HCT116 (cell line): ENCODE measurements around the gene CADM3. TPM values are rescaled to one million over a fixed set of nuclear protein-coding genes. Genes with fewer than 3 reads are reported as not detected.

Experiments used
- ATAC-seq: fragments of 200-7000 bp; cut with Tn5 transposase; 2 replicates; pipeline ENCODE4 v1.9.1; 2020; ENCODE audit warnings: mild to moderate bottlenecking, moderate library complexity
- BruUV-seq: library from RNA; stranded (reverse); fragments of 400-500 nt; replicated peaks from 2 replicates; lab custom pipeline; 2021; lab: Mats Ljungman, UMichigan
- CTCF ChIA-PET: fragments of 300-600 bp; sonication (Branson Sonifier 250); formaldehyde crosslinking; loops from one replicate; lab custom pipeline; 2021; ENCODE audit warnings: antibody characterized with exemption; lab: Charles Lee
- POLR2A ChIA-PET: fragments of 300-600, 350-600 bp; sonication (Branson Sonifier 250); formaldehyde crosslinking; loops from one replicate; lab custom pipeline; 2021; ENCODE audit warnings: antibody characterized with exemption; lab: Charles Lee
- RAD21 ChIA-PET, 2 experiments: fragments of 300-600 bp; sonication (Branson Sonifier 250); formaldehyde crosslinking; loops; one replicate each; lab custom pipeline; 2023; ENCODE audit warnings: low total read pairs in 2 of 2; ENCODE audit not compliant: uncharacterized antibody in 2 of 2, unreplicated experiment in 2 of 2, low non-redundant PET in 1 of 2; lab: Charles Lee
- DNase-seq: peaks from one replicate; pipeline ENCODE4 v3.0.0-alpha.2; 2010; ENCODE audit warnings: low read depth, low spot score
- H2AFZ ChIP-seq: fragments of 200-600 bp; shearing (Covaris generic), sonication (generic); 2 replicates; pipeline ENCODE4 v1.6.1; 2017; ENCODE audit warnings: low read depth, mixed run types, mixed read lengths, antibody characterized with exemption, low read length; ENCODE audit not compliant: poor library complexity, severe bottlenecking
- H3K27ac ChIP-seq: 2 replicates; pipeline ENCODE4 v1.5.1; 2012; ENCODE audit warnings: low read depth, low read length
- H3K27me3 ChIP-seq: fragments of 200-600 bp; sonication (generic); 2 replicates; pipeline ENCODE4 v1.6.1; 2016; ENCODE audit warnings: mixed run types, low read length, mixed read lengths; ENCODE audit not compliant: insufficient read depth
- H3K36me3 ChIP-seq, 2 experiments: fragments of 200-500 bp in 1 of 2; fragments of 200-600 bp in 1 of 2; sonication (Bioruptor generic) in 1 of 2; sonication (generic) in 1 of 2; 2 replicates each; pipeline versions ENCODE4 v1.5.1 to v1.6.1; 2014 to 2016; ENCODE audit warnings: low read length in 2 of 2, inconsistent platforms in 1 of 2, mixed read lengths in 1 of 2, mixed run types in 1 of 2; ENCODE audit not compliant: insufficient read depth in 2 of 2, control insufficient read depth in 1 of 2
- H3K4me1 ChIP-seq, 2 experiments: fragments of 200-600 bp in 1 of 2; sonication (generic) in 1 of 2; 2 replicates each; pipeline versions ENCODE4 v1.5.1 to v1.6.1; 2012 to 2017; ENCODE audit warnings: low read length in 2 of 2, inconsistent platforms in 1 of 2, mild to moderate bottlenecking in 1 of 2, mixed read lengths in 1 of 2, mixed run types in 1 of 2, moderate library complexity in 1 of 2; ENCODE audit not compliant: insufficient read depth in 2 of 2, control insufficient read depth in 1 of 2
- H3K4me2 ChIP-seq: fragments of 200-600 bp; sonication (generic); 2 replicates; pipeline ENCODE4 v1.6.1; 2017; ENCODE audit warnings: mixed run types, low read length, mixed read lengths
- H3K4me3 ChIP-seq, 2 experiments: fragments of 200-600 bp in 1 of 2; sonication (generic) in 1 of 2; replicated peaks in 1 of 2; 2 replicates each; pipeline ENCODE4 v1.5.1; 2011 to 2016; ENCODE audit warnings: low read length in 2 of 2, control low read depth in 1 of 2, low read depth in 1 of 2, mild to moderate bottlenecking in 1 of 2, mixed read lengths in 1 of 2, mixed run types in 1 of 2
- H3K79me2 ChIP-seq: fragments of 200-600 bp; sonication (generic); 2 replicates; pipeline ENCODE4 v1.6.1; 2017; ENCODE audit warnings: mild to moderate bottlenecking, mixed run types, low read length, moderate library complexity, mixed read lengths; ENCODE audit not compliant: insufficient read depth
- H3K9ac ChIP-seq: fragments of 200-600 bp; sonication (generic); 2 replicates; pipeline ENCODE4 v1.6.1; 2016; ENCODE audit warnings: low read length, mixed read lengths
- H3K9me2 ChIP-seq: fragments of 200-600 bp; sonication (generic), shearing (Covaris generic); 2 replicates; pipeline ENCODE4 v1.6.1; 2017; ENCODE audit warnings: mixed run types, mild to moderate bottlenecking, moderate library complexity; ENCODE audit not compliant: insufficient read depth
- H3K9me3 ChIP-seq, 2 experiments: fragments of 200-500 bp in 1 of 2; fragments of 200-600 bp in 1 of 2; sonication (Bioruptor generic) in 1 of 2; sonication (generic) in 1 of 2; 2 replicates each; pipeline ENCODE4 v1.6.1; 2014 to 2017; ENCODE audit warnings: low read length in 2 of 2, mixed read lengths in 2 of 2, inconsistent platforms in 1 of 2, low read depth in 1 of 2, mild to moderate bottlenecking in 1 of 2, mixed run types in 1 of 2, moderate library complexity in 1 of 2; ENCODE audit not compliant: control insufficient read depth in 1 of 2, insufficient read depth in 1 of 2
- H4K20me1 ChIP-seq: fragments of 200-600 bp; sonication (generic), shearing (Covaris generic); 2 replicates; pipeline ENCODE4 v1.6.1; 2017; ENCODE audit warnings: mixed run types, mild to moderate bottlenecking, moderate library complexity; ENCODE audit not compliant: insufficient read depth
- ELF1 ChIP-seq: IDR thresholded peaks from 2 replicates; pipeline ENCODE4 v1.6.1; 2012; ENCODE audit warnings: low read depth, borderline replicate concordance
- EZH2 ChIP-seq: fragments of 200-600 bp; sonication (generic); IDR thresholded peaks from 2 replicates; pipeline ENCODE4 v1.6.1; 2017; ENCODE audit warnings: antibody characterized with exemption, mixed run types
- EZH2phosphoT487 ChIP-seq: fragments of 200-600 bp; IDR thresholded peaks from 2 replicates; pipeline ENCODE4 v1.6.1; 2018; ENCODE audit warnings: antibody characterized with exemption, borderline replicate concordance
- JUND ChIP-seq: IDR thresholded peaks from 2 replicates; pipeline ENCODE4 v1.6.1; 2012
- POLR2AphosphoS5 ChIP-seq: IDR thresholded peaks from 2 replicates; pipeline ENCODE4 v1.6.1; 2011; ENCODE audit warnings: mild to moderate bottlenecking, low read depth, low read length, moderate library complexity
- RAD21 ChIP-seq: IDR thresholded peaks from 2 replicates; pipeline ENCODE4 v1.6.1; 2012; ENCODE audit warnings: low read depth, mild to moderate bottlenecking
- SIN3A ChIP-seq: IDR thresholded peaks from 2 replicates; pipeline ENCODE4 v1.6.1; 2012; ENCODE audit warnings: low read depth
- SRF ChIP-seq: IDR thresholded peaks from 2 replicates; pipeline ENCODE4 v1.6.1; 2012; ENCODE audit warnings: low read depth
- TCF7L2 ChIP-seq: IDR thresholded peaks from 2 replicates; pipeline ENCODE4 v1.7.0; 2011; ENCODE audit warnings: borderline replicate concordance, inconsistent platforms; ENCODE audit not compliant: insufficient read depth, insufficient read length; ENCODE audit errors: extremely low read depth
- YY1 ChIP-seq: IDR thresholded peaks from 2 replicates; pipeline ENCODE4 v1.6.1; 2011; ENCODE audit warnings: low read length, low read depth, moderate library complexity, mild to moderate bottlenecking; ENCODE audit not compliant: insufficient replicate concordance; ENCODE audit errors: extremely low read depth
- ZNF274 ChIP-seq: fragments of 200-500 bp; sonication (Bioruptor generic); IDR thresholded peaks from 2 replicates; pipeline ENCODE4 v1.6.1; 2014; ENCODE audit warnings: mild to moderate bottlenecking, low read depth, low read length, inconsistent platforms
- intact Hi-C: fragments of 100-400 bp; cut with micrococcal nuclease; formaldehyde crosslinking; loops from 2 replicates; pipeline ENCODE4 v1.10.0; 2022
- total RNA-seq: library from RNA; stranded (reverse); gene quantifications from one replicate; pipeline ENCODE4 v1.2.1, GENCODE V29; 2021; ENCODE audit not compliant: unreplicated experiment
- TF ChIP-seq, protein P1 (sequence below): IDR thresholded peaks from 2 replicates; pipeline ENCODE4 v1.6.1; 2012
- TF ChIP-seq, protein P2 (sequence below): IDR thresholded peaks from 2 replicates; pipeline ENCODE4 v1.6.1; 2012
- TF ChIP-seq, protein P3 (sequence below): IDR thresholded peaks from 2 replicates; pipeline ENCODE4 v1.6.1; 2011; ENCODE audit warnings: mild to moderate bottlenecking, low read length, moderate library complexity; ENCODE audit not compliant: insufficient replicate concordance; ENCODE audit errors: extremely low read depth
- TF ChIP-seq, protein P4 (sequence below), 3 experiments: fragments of 200-600 bp in 1 of 3; sonication (generic) in 1 of 3; IDR thresholded peaks in 2 of 3; conservative IDR thresholded peaks in 1 of 3; 2 replicates each; pipeline ENCODE4 v1.5.1; 2012 to 2017; ENCODE audit warnings: low read depth in 2 of 3, low read length in 2 of 3, antibody characterized with exemption in 1 of 3, borderline replicate concordance in 1 of 3, control low read depth in 1 of 3, mild to moderate bottlenecking in 1 of 3, mixed read lengths in 1 of 3, mixed run types in 1 of 3, moderate library complexity in 1 of 3; ENCODE audit not compliant: insufficient read depth in 1 of 3

Gene CADM3
- total RNA-seq, 1 experiment from 2014 or later, result not detected

DNA sequence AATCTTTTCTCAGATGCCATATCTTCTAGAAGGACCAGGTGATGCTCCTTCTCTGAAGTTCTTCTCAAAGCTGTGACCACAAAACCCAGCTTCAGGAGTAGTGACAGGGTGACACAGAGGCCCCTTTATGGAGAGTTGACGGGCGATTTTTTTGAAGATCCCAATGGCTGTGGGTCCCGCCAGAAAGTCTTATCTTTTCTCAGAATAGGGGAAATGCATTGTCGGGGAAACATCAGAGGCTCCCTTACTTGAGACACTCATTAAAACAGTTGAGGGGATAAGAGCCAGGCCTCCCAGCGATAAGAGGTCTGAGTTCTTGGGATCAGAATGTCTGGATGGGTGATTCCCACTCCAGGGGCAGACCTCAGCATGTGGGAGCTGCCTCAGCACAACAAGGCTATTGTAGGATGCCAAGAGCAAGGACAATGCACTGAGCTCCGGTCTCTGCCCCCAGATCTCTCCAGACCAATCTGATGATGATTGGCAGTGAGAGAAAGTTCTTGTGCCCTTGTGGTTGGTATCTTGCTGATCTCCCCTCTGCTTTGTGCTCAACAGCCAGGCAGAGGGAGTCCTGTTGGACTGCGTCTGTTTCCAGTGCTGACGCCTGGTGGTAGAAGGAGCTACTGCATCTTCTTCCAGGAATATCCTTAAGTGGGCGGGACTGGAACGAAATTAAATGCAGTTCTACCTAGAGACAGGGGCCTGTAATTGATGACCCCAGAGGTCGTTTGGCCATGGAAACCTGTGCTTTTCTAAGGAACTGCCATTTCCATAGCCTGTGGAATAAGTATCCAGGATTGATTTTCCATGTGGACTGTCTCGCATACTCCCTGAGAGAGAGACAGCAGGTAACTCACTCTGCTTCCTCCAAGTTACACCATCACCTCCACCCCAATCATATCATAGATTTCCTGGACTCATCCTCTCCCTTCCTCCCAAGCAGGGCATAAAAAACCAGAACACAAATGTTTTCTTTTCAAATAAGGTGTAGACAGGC lies 26.4 kb downstream of the CADM3 start:
- intact Hi-C loops, result loop anchor here (1.0 to 5.0 kb wide), 2 partner anchors 37 to 66 kb away; no protein-coding TSS in a partner anchor
- Histone ChIP-seq H3K9ac (no peak overlapping the region), H3K27ac (no peak overlapping the region), H3K4me3 (no peak overlapping the region), H3K4me1 (no peaks in the 10 kb centered on the region), H4K20me1 (no peaks in the 10 kb centered on the region), H3K9me3 (no peaks in the 10 kb centered on the region), H3K27me3 (peaks cover 13% of the 10 kb centered on the region; the same call in 1 of the 2 replicates), H3K36me3 (no peaks in the 10 kb centered on the region), H3K79me2 (no peaks in the 10 kb centered on the region), H2AFZ (no peak overlapping the region), H3K4me2 (no peak overlapping the region), H3K9me2 (no peaks in the 10 kb centered on the region)
- ChIA-PET RAD21 (interaction anchor here in 1 of 2 experiments (0.8 to 1.0 kb wide), 2 partner anchors 65 to 66 kb away, joined by 3 read pairs; no protein-coding TSS in a partner anchor), CTCF (interaction anchor here (0.6 to 1.5 kb wide), 16 partner anchors 9 to 810 kb away, joined by 3 to 14 read pairs (median 4); partner anchors contain the start of gene DUSP23), POLR2A (interaction anchor here (0.6 kb wide), 1 partner anchor 12 kb away, joined by 3 read pairs; no protein-coding TSS in a partner anchor)
- TF ChIP-seq ELF1, result no peak
- no peak for TF ChIP-seq YY1
- no peak for TF ChIP-seq EZH2phosphoT487
- TF ChIP-seq JUND, result no peak
- TF ChIP-seq, protein P1, sequence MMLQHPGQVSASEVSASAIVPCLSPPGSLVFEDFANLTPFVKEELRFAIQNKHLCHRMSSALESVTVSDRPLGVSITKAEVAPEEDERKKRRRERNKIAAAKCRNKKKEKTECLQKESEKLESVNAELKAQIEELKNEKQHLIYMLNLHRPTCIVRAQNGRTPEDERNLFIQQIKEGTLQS, result no peak
- TF ChIP-seq TCF7L2, result no peak
- TF ChIP-seq POLR2AphosphoS5, result no peak
- TF ChIP-seq, protein P2, sequence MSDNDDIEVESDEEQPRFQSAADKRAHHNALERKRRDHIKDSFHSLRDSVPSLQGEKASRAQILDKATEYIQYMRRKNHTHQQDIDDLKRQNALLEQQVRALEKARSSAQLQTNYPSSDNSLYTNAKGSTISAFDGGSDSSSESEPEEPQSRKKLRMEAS, result no peak
- no peak for TF ChIP-seq SIN3A
- TF ChIP-seq, protein P3, sequence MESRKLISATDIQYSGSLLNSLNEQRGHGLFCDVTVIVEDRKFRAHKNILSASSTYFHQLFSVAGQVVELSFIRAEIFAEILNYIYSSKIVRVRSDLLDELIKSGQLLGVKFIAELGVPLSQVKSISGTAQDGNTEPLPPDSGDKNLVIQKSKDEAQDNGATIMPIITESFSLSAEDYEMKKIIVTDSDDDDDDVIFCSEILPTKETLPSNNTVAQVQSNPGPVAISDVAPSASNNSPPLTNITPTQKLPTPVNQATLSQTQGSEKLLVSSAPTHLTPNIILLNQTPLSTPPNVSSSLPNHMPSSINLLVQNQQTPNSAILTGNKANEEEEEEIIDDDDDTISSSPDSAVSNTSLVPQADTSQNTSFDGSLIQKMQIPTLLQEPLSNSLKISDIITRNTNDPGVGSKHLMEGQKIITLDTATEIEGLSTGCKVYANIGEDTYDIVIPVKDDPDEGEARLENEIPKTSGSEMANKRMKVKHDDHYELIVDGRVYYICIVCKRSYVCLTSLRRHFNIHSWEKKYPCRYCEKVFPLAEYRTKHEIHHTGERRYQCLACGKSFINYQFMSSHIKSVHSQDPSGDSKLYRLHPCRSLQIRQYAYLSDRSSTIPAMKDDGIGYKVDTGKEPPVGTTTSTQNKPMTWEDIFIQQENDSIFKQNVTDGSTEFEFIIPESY, result no peak
- TF ChIP-seq, protein P4, sequence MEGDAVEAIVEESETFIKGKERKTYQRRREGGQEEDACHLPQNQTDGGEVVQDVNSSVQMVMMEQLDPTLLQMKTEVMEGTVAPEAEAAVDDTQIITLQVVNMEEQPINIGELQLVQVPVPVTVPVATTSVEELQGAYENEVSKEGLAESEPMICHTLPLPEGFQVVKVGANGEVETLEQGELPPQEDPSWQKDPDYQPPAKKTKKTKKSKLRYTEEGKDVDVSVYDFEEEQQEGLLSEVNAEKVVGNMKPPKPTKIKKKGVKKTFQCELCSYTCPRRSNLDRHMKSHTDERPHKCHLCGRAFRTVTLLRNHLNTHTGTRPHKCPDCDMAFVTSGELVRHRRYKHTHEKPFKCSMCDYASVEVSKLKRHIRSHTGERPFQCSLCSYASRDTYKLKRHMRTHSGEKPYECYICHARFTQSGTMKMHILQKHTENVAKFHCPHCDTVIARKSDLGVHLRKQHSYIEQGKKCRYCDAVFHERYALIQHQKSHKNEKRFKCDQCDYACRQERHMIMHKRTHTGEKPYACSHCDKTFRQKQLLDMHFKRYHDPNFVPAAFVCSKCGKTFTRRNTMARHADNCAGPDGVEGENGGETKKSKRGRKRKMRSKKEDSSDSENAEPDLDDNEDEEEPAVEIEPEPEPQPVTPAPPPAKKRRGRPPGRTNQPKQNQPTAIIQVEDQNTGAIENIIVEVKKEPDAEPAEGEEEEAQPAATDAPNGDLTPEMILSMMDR (IDR thresholded peaks at IDR 0.05 in 2 of 3, conservative IDR thresholded peaks at IDR 0.05 in 1 of 3; ENCODE audit: borderline replicate concordance in 1 of 3, insufficient read depth in 1 of 3, low read depth in 2 of 3, low read length in 2 of 3), result peak; percentile 83 to 95 (median 89)
- TF ChIP-seq RAD21, result peak; percentile 57
- TF ChIP-seq ZNF274, result no peak
- TF ChIP-seq SRF, result no peak
- no peak for TF ChIP-seq EZH2
- DNase-seq (peak; percentile 57), ATAC-seq (peak; percentile 96)
- no TSS peak for BruUV-seq
